GM23338 (cell line): ENCODE results near the gene TMEM218. TPM values are rescaled to one million over a fixed set of nuclear protein-coding genes. Genes with fewer than 3 reads are reported as not detected.

ENCODE experiments used
- polyA plus RNA-seq: library from polyadenylated mRNA; unstranded; fragments of >200 nt; fragmentation: Nextera tagmentation; extraction: Ambion mirVana; gene quantifications from 2 replicates; pipeline ENCODE4 v1.2.1, GENCODE V29; 2016
- total RNA-seq: library from RNA; depleted of rRNA; stranded (reverse); fragments of >200 nt; shearing (Covaris generic); gene quantifications from 2 replicates; pipeline ENCODE4 v1.2.3, GENCODE V29; 2014; rRNA removed

The TMEM218 gene
- total and polyA plus RNA-seq, 2 experiments from 2014 or later: 23.7 to 24.2 TPM

Other genes starting within 250 kb of the TMEM218 start
- gene ROBO3, start 246.2 kb downstream of the TMEM218 start, total RNA-seq: 8.0 and 17.0 TPM in 2 replicates
- gene ROBO3, start 246.2 kb downstream of the TMEM218 start, polyA plus RNA-seq: 21.0 and 21.4 TPM in 2 replicates
- gene ROBO4, start 213.8 kb downstream of the TMEM218 start, total RNA-seq: not detected in 2 replicates
- 0.28 TPM in 1 of 2 replicates, not detected in the other for gene ROBO4, start 213.8 kb downstream of the TMEM218 start, polyA plus RNA-seq
- gene HEPN1, start 192.4 kb downstream of the TMEM218 start, total RNA-seq: not detected in 2 replicates
- not detected in 2 replicates for gene HEPN1, start 192.4 kb downstream of the TMEM218 start, polyA plus RNA-seq
- 0.17 TPM in 1 of 2 replicates, not detected in the other for gene HEPACAM, start 175.6 kb downstream of the TMEM218 start, total RNA-seq
- gene HEPACAM, start 175.6 kb downstream of the TMEM218 start, polyA plus RNA-seq: not detected in 2 replicates
- gene CCDC15, start 157.4 kb downstream of the TMEM218 start, total RNA-seq: 3.3 and 8.0 TPM in 2 replicates
- 1.8 and 2.9 TPM in 2 replicates for gene CCDC15, start 157.4 kb downstream of the TMEM218 start, polyA plus RNA-seq
- 1.0 and 1.6 TPM in 2 replicates for gene SLC37A2, start 48.3 kb downstream of the TMEM218 start, total RNA-seq
- gene SLC37A2, start 48.3 kb downstream of the TMEM218 start, polyA plus RNA-seq: 0.40 and 0.61 TPM in 2 replicates
- 0.43 and 0.83 TPM in 2 replicates for gene PKNOX2, start 53.1 kb upstream of the TMEM218 start, total RNA-seq
- gene PKNOX2, start 53.1 kb upstream of the TMEM218 start, polyA plus RNA-seq: 0.35 and 0.42 TPM in 2 replicates